IMR-90 (cell line): ENCODE measurements around the gene TENM4. TPM values are rescaled to one million over a fixed set of nuclear protein-coding genes. Genes with fewer than 3 reads are reported as not detected.

ENCODE experiments used
- ATAC-seq: fragments of 200-7000 bp; cut with Tn5 transposase; 2 replicates; pipeline ENCODE4 v1.9.1; 2020; ENCODE audit warnings: low read depth, mild to moderate bottlenecking, moderate library complexity
- BruUV-seq: library from RNA; stranded (reverse); fragments of 400-500 nt; replicated peaks from 2 replicates; lab custom pipeline; 2021; lab: Mats Ljungman, UMichigan
- CTCF ChIA-PET: fragments of 300-600 bp; formaldehyde crosslinking; extraction: SDS; loops from one replicate; lab custom pipeline; 2021; ENCODE audit warnings: antibody characterized with exemption; lab: Yijun Ruan, JAX
- POLR2A ChIA-PET: fragments of 300-600 bp; sonication (Branson Sonifier 250); formaldehyde crosslinking; loops from one replicate; lab custom pipeline; 2022; ENCODE audit warnings: antibody characterized with exemption; ENCODE audit not compliant: unreplicated experiment; lab: Charles Lee
- DNase-seq: peaks from one replicate; pipeline ENCODE4 v3.0.0; 2013
- H2AFZ ChIP-seq: replicated peaks from 2 replicates; pipeline ENCODE3; 2013; ENCODE audit warnings: low read length, mild to moderate bottlenecking; ENCODE audit not compliant: poor library complexity
- H2AK5ac ChIP-seq: 2 replicates; pipeline ENCODE4 v1.6.1; 2013; ENCODE audit warnings: low read depth, low read length, inconsistent platforms
- H2AK9ac ChIP-seq: replicated peaks from 2 replicates; pipeline ENCODE3; 2013; ENCODE audit warnings: mild to moderate bottlenecking, low read depth, low read length, moderate library complexity; ENCODE audit not compliant: poor library complexity
- H2BK120ac ChIP-seq: 2 replicates; pipeline ENCODE4 v1.6.1; 2013; ENCODE audit warnings: low read depth, low read length, inconsistent platforms
- H2BK15ac ChIP-seq: 3 replicates; pipeline ENCODE4 v1.6.1; 2013; ENCODE audit warnings: low read depth, low read length, inconsistent platforms
- H2BK20ac ChIP-seq: 2 replicates; pipeline ENCODE4 v1.6.1; 2013; ENCODE audit warnings: low read depth, mild to moderate bottlenecking, inconsistent platforms, low read length, moderate library complexity
- H2BK5ac ChIP-seq: 2 replicates; pipeline ENCODE4 v1.6.1; 2013; ENCODE audit warnings: mild to moderate bottlenecking, low read depth, low read length, inconsistent platforms; ENCODE audit not compliant: poor library complexity, severe bottlenecking
- H3K14ac ChIP-seq: replicated peaks from 2 replicates; pipeline ENCODE4 v1.6.1; 2013; ENCODE audit warnings: low read depth, low read length, inconsistent platforms
- H3K18ac ChIP-seq: 2 replicates; pipeline ENCODE4 v1.6.1; 2013; ENCODE audit warnings: low read depth, low read length, control low read depth
- H3K23ac ChIP-seq: 2 replicates; pipeline ENCODE4 v1.6.1; 2013; ENCODE audit warnings: low read depth, low read length, inconsistent platforms
- H3K27ac ChIP-seq: 2 replicates; pipeline ENCODE4 v1.5.1; 2013; ENCODE audit warnings: mild to moderate bottlenecking, control low read depth, low read length; ENCODE audit not compliant: insufficient read depth
- H3K27me3 ChIP-seq: 2 replicates; pipeline ENCODE4 v1.6.1; 2013; ENCODE audit warnings: low read length; ENCODE audit not compliant: control insufficient read depth, insufficient read depth
- H3K36me3 ChIP-seq: 2 replicates; pipeline ENCODE4 v1.6.1; 2013; ENCODE audit warnings: low read length, mixed read lengths; ENCODE audit not compliant: control insufficient read depth, insufficient read depth
- H3K4ac ChIP-seq: 2 replicates; pipeline ENCODE4 v1.6.1; 2013; ENCODE audit warnings: low read depth, low read length, inconsistent platforms
- H3K4me1 ChIP-seq: 2 replicates; pipeline ENCODE4 v1.6.1; 2013; ENCODE audit warnings: low read length, mixed read lengths; ENCODE audit not compliant: control insufficient read depth, insufficient read depth
- H3K4me2 ChIP-seq: 2 replicates; pipeline ENCODE4 v1.6.1; 2013; ENCODE audit warnings: low read depth, mild to moderate bottlenecking, control low read depth, low read length, moderate library complexity
- H3K4me3 ChIP-seq: 2 replicates; pipeline ENCODE4 v1.5.1; 2013; ENCODE audit warnings: low read depth, mild to moderate bottlenecking, control low read depth, low read length, moderate library complexity; ENCODE audit not compliant: insufficient read depth
- H3K56ac ChIP-seq: 2 replicates; pipeline ENCODE4 v1.6.1; 2013; ENCODE audit warnings: low read length, inconsistent platforms; ENCODE audit not compliant: insufficient read depth; ENCODE audit errors: extremely low read depth
- H3K79me1 ChIP-seq, 2 experiments: 2 replicates each; pipeline ENCODE4 v1.6.1; 2013; ENCODE audit warnings: low read length in 2 of 2, inconsistent platforms in 1 of 2, low read depth in 1 of 2
- H3K9ac ChIP-seq: 2 replicates; pipeline ENCODE4 v1.6.1; 2013; ENCODE audit warnings: low read depth, low read length, control low read depth
- H3K9me1 ChIP-seq: 2 replicates; pipeline ENCODE4 v1.6.1; 2013; ENCODE audit warnings: low read length, inconsistent platforms; ENCODE audit not compliant: insufficient read depth
- H3K9me3 ChIP-seq: 2 replicates; pipeline ENCODE4 v1.6.1; 2013; ENCODE audit warnings: low read length; ENCODE audit not compliant: control insufficient read depth, insufficient read depth
- H4K20me1 ChIP-seq: 2 replicates; pipeline ENCODE4 v1.6.1; 2013; ENCODE audit warnings: low read length, inconsistent platforms; ENCODE audit not compliant: insufficient read depth
- H4K5ac ChIP-seq: 2 replicates; pipeline ENCODE4 v1.6.1; 2013; ENCODE audit warnings: mild to moderate bottlenecking, low read depth, low read length, control low read depth
- H4K8ac ChIP-seq, 2 experiments: 2 replicates each; pipeline ENCODE4 v1.6.1; 2013; ENCODE audit warnings: low read depth in 2 of 2, low read length in 2 of 2, control low read depth in 1 of 2, inconsistent platforms in 1 of 2
- H4K91ac ChIP-seq: 2 replicates; pipeline ENCODE4 v1.6.1; 2013; ENCODE audit warnings: low read depth, low read length, inconsistent platforms; ENCODE audit not compliant: insufficient read depth
- SMC3 ChIP-seq: fragments of 150-350 bp; IDR thresholded peaks from 2 replicates; pipeline ENCODE4 v1.6.1; 2016; ENCODE audit warnings: low read depth, mild to moderate bottlenecking, antibody characterized with exemption, low read length, moderate library complexity
- WGBS, 2 experiments: methylation state at CpG; one replicate each; pipeline versions ENCODE4 v1.1.5 to v1.1.7; 2013; ENCODE audit warnings: missing lambda C conversion rate in 2 of 2; ENCODE audit not compliant: insufficient read length in 1 of 2; ENCODE audit errors: extremely low coverage in 2 of 2; 5-methylcytosine and 5-hydroxymethylcytosine counted together
- dilution Hi-C: fragments of 300-500 bp; cut with HindIII; formaldehyde crosslinking; loops from one replicate; pipeline ENCODE4 v1.14.3; 2018; ENCODE audit warnings: low sequenced_read_pairs; ENCODE audit not compliant: unreplicated experiment
- in situ Hi-C: fragments of 300-500 bp; cut with MboI; formaldehyde crosslinking; loops from 3 replicates; pipeline ENCODE4 v1.14.3; 2019; ENCODE audit warnings: low sequenced_read_pairs, inconsistent platforms, mixed read lengths
- intact Hi-C: fragments of 100-400 bp; cut with micrococcal nuclease; formaldehyde crosslinking; loops from 2 replicates; pipeline ENCODE4 v1.10.0; 2022
- polyA plus RNA-seq, 3 experiments: library from polyadenylated mRNA; depleted of rRNA; stranded (reverse); fragments of >200 nt; gene quantifications; 2 replicates each; pipeline ENCODE4 v1.2.3, GENCODE V29; 2012; ENCODE audit warnings: low replicate concordance in 1 of 3
- total RNA-seq: library from RNA; depleted of rRNA; stranded (reverse); fragments of >200 nt; gene quantifications from 2 replicates; pipeline ENCODE4 v1.2.3, GENCODE V29; 2012

TENM4 gene
- total and polyA plus RNA-seq, 2 of the 4 experiments (the other 2 are of a cell fraction), result 7.4 to 9.0 TPM

DNA sequence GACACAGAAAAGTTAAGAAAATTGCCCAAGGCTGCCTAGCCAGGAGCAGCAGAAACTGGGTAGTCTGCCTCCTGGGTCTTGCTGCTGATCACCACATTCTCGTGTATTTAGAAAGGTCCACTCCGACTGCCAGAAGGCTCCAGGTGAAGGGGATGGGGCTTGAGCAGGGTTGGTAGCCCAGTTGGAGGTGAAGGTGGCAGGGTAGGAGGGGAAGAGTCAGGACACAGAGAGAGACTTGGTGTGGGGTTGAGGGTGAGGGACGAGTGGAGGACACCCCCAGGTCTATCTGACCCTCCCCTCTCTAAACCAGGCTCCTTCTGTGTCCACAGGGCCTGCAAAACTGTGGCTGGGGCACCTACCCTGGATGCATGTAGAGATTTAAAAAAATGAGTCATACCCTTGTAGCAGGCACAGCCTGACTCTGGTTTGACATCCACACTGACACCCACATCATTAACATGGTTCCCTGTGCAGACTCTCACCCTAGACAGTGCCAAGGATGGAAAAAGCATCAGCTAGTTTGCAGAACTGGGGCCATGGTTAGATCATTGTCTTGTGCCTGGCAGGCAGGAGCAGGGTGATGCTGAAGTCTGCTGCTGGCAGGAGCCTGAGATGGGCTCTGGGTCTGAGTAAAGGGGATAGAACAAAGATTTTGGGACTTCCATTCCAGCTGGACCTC is 273.2 kb downstream of the TENM4 start:
- Histone ChIP-seq H2AFZ (no peak overlapping the region), H2BK120ac (no peak overlapping the region), H3K4me3 (no peak overlapping the region), H3K27me3 (no peaks in the 10 kb centered on the region), H2BK5ac (no peak overlapping the region), H3K36me3 (no peaks in the 10 kb centered on the region), H3K9ac (no peak overlapping the region), H4K20me1 (no peaks in the 10 kb centered on the region), H3K9me1 (no peaks in the 10 kb centered on the region), H3K27ac (no peak overlapping the region), H3K79me1 (no peaks in the 10 kb centered on the region), H3K4me1 (0 out of 2 replicates have a peak, but pooled peaks cover 1% of the 10 kb centered on the region), H3K56ac (no peak overlapping the region), H2AK5ac (no peak overlapping the region), H3K9me3 (no peaks in the 10 kb centered on the region), H4K5ac (no peak overlapping the region), H3K18ac (no peak overlapping the region), H2BK15ac (no peak overlapping the region), H3K23ac (no peak overlapping the region), H3K4me2 (no peak overlapping the region), H4K91ac (no peak overlapping the region), H3K14ac (no peak overlapping the region), H4K8ac (no peak overlapping the region), H3K4ac (no peak overlapping the region), H2AK9ac (no peak overlapping the region), H2BK20ac (no peak overlapping the region)
- dilution Hi-C loops (no loop called here), intact Hi-C loops (no loop called here), in situ Hi-C loops (no loop called here)
- DNase-seq, result peak; percentile 37
- ATAC-seq, result peak; percentile 24; the same call in 1 of the 2 replicates
- POLR2A ChIA-PET, result no interaction called here
- CTCF ChIA-PET, result no interaction called here
- BruUV-seq, result no TSS peak
- no peak for TF ChIP-seq SMC3
- 60% methylated on average over 1 of the region's 3 CpGs; no CpG with 5 or more reads in 1 of the 2 experiments for WGBS, 2 experiments
